OCI-M1 (cell line): ENCODE results near the gene MAD1L1.

ENCODE experiments used
- DNase-seq: peaks from one replicate; lab custom pipeline; 2025; lab: John Stamatoyannopoulos, UW

The MAD1L1 gene

GRCh38 chr7:1952169-1952760, 280.5 kb downstream of the MAD1L1 start:
- DNase-seq: no peak

GRCh38 chr7:1951600-1951999, 281.1 kb downstream of the MAD1L1 start:
- no peak for DNase-seq

- DNase-seq: no peak
Observed at GRCh38 chr7:1951159-1951536, 281.6 kb downstream of the MAD1L1 start.

- DNase-seq: no peak
Observed at GRCh38 chr7:1950452-1951158, 282.1 kb downstream of the MAD1L1 start.

DNA sequence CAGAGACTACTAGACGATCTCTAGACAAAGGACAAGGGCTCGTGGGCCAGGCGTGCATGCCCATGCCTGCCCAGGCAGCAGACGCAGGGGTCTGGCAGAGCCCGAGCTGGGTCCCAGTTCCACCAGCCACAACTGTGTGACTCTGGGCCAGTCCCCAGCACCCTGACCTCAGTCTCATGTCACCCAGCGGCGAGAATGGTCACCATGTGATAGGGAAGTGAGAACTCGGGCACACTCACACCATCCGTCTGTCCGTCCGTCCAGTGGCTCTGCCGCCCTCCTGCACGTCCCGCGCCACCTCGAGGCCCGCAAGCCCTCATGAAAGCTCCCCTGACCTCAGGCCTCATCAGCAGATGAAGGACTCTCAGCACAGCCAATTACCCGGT, 282.7 kb downstream of the MAD1L1 start:
- DNase-seq: no peak

GRCh38 chr7:1949681-1950055, 283.1 kb downstream of the MAD1L1 start:
- DNase-seq: no peak

GRCh38 chr7:1948887-1949680, 283.7 kb downstream of the MAD1L1 start:
- no peak for DNase-seq

GRCh38 chr7:1948301-1948796, 284.4 kb downstream of the MAD1L1 start:
- no peak for DNase-seq

DNA sequence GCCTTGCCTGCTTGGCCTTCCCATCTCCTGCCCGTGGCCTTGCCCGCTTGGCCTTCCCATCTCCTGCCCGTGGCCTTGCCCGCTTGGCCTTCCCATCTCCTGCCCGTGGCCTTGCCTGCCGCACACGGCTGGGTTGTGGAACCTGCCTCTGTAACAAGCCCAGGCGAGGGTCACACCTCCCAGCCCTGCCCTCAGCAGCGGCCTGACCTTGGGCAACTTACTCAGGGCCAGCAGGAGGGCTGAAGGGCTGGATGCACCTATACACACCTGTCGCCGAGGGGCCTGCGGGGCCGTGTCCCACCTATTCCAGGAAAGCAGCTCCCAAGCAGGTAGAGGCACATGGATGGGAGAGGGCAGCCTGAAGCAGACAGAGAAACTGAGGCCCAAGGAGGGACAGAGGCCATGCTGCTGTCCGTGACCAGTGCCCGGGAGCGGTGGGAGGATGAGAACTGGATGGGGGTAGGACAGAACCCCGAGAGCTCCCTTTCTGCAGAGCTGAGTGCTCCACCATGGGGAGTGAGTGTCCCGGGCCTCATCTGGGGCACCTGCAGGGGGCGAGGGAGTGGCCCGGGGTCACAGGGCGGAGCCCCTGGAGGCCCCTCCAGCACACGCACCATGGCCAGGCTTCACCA, 285.0 kb downstream of the MAD1L1 start:
- DNase-seq: no peak

DNA sequence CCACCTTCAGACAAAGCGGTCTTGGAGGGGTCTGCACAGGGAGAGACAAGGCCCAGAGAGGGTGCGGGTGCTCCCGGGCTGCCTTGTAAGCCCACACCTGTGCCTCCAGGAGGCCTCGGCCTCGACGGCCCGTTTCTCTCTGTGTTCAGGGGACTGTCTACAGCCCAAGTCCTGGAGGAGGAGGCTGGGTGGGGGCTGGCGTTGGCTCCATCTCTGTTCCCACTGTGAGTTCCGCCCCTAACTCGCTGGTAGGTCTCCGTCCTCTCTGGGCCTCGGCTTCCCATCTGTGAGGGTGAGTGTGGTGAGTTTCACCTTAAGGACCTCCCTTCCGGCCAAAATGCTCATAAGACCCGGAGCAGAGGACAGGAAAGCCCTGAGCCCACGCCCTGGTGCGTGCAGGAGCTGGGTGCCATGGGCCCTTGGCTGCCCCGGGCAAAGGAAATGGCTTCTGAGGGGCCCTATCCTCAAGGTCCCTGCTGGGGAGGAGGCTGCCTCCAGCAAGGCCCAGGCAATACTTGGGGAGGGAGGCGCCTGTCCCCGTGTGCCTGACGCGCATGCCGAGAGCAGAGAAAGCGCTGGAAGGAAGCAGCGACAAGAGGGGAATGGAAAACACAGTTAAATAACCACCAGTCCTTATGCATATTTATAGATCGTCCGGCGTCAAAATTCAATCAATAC, 285.8 kb downstream of the MAD1L1 start:
- DNase-seq: no peak

DNA sequence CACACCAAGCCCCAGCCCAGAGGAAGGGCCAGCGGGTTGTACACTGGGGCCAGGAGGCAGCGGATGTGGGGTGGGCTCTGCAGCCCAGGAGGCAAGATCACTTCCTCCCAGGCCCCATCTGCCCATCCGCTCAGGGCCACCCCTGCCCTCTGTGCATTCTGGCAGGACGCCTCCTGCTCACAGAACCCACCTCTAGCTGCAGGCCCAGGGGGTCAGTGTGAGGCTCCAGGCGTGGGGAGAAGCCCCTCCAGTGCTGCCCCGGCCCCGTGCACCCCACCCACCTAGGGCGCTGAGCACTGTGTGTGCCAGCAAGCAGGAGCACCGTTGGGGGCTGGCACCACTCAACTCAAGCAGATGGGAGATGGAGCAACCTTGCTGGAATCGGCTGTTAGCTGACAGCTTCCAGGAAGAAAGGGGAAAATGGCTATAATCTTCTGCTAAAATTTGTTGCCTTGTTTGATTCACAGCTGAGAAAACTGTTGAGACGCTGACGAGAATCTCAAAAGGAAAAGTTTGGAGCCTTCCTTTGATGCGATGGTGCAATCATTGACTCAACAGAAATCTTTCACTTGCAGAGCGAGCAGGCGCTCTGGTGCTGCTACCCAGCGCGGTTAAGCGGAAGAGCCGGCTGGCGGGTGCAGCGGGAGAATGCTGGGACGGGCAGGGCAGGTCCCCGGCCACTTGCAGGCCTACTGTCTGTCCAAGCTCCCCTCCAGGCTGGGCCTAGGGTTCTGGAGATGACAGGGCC, 286.5 kb downstream of the MAD1L1 start:
- no peak for DNase-seq

- DNase-seq: no peak
Observed at GRCh38 chr7:1945558-1945957, 287.2 kb downstream of the MAD1L1 start.

GRCh38 chr7:1944619-1945210, 288.0 kb downstream of the MAD1L1 start:
- DNase-seq: no peak

GRCh38 chr7:1943933-1944618, 288.7 kb downstream of the MAD1L1 start:
- DNase-seq: no peak

GRCh38 chr7:1943326-1943725, 289.4 kb downstream of the MAD1L1 start:
- no peak for DNase-seq

DNA sequence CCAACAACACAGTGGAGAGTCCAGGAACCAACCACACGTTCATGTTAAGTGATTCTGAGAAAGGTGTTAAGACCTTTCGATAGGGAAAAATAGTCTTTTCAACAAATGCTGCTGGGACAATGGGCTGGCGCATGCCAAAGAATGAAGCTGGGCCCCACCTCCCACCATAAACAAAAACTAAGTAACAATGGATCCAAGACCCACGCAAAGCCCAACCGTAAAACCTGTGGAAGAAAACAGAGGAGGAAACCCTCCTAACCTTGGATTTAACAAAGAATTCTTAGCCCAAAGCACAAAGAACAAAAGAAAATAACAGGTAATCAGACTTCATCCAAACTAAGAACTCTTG, 289.8 kb downstream of the MAD1L1 start:
- no peak for DNase-seq

- no peak for DNase-seq
Observed at GRCh38 chr7:1942243-1942940, 290.4 kb downstream of the MAD1L1 start.

GRCh38 chr7:1941464-1942242, 291.1 kb downstream of the MAD1L1 start:
- no peak for DNase-seq

GRCh38 chr7:1940863-1941262, 291.9 kb downstream of the MAD1L1 start:
- peak; percentile 57 for DNase-seq
